ENCODE measurements around the gene TNFSF18.
"Not testable (repeated sequence)": the region's sequence is repeated elsewhere in the genome, so short reads cannot be mapped to it uniquely, and the experiment has no call there.

TNFSF18 gene, protein sequence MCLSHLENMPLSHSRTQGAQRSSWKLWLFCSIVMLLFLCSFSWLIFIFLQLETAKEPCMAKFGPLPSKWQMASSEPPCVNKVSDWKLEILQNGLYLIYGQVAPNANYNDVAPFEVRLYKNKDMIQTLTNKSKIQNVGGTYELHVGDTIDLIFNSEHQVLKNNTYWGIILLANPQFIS

DNA sequence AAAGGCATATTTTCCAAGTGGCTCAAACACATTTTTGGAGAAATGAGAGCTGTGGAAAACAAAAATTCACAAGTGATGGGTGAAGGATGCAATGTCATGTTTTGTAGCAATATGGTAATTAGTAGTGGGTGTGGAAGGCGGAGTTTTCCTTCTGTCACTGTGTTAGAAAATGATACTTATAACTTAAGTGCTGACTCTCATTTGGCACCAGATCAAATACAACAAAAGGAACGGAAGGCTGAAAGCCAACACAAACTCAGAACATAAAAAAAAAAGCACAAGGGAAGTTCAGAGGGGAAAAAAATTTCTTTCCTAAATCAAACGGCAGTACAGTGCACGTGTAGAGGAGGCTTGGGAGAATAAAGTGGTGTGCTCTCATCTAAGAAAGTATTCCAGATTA, at the start of gene TNFSF18:
TNFSF18 (minus strand) TSS at position 77 of the 400 bp plus-strand sequence; CDS start at position 32, 45 bp downstream.
- no peak for DNase-seq

DNA sequence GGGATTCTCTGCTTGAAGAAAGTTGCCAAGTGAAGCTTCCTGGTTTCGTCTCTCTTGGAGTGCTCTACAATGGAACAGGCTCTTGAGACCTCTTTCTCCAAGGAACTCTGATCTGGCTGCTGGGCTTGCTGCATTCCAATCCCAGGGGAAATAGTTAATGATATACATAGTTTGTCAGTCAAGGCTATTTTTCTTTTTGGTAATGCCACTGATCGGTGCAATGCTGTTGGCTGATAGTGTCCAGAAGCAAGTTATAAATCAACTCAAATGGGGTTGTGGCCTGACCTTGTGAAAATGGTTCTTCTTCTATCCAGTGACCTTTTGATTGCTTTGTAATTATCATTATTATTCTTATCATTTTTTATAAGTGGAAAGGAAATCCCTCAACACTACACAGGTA, 48.4 kb upstream of the TNFSF18 start:
- no peak for DNase-seq

DNA sequence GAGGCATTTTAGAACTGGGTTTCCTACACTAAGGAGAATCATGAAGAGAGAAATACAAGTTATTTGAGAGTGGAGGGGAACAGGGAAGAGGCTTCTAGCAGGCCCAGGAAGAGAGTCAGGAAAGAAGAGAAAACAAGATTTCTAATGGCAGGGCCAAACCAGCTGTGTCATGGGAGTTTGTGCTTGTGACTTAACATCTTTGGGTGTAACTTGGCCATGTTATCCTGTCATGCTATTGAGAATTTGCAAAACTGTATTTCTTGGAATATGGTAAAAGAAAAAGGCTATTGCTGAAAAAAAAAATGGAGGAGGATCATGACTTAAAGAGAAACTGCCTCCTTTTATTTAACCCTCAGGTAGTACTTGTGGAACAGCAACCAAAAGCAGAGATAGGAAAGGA, 47.4 kb upstream of the TNFSF18 start:
- no peak for DNase-seq

DNA sequence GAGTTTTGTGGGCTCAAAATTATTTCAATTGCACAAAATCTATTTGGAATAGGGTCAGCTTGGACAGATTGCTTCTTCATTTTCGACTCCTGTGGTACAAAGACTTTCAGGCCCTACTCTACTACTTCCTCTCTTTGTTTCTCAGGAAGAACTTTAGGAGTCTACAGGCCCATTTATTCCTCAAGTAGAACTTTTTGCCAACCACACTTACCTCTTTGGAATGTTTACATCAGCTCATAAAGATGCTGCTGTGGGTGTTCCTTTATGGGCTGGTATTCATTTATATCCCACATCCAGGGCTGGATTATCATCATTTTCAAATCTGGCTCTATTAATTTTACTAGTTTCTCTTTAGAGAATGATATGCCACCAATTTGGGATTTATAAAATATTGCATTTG, 46.3 kb upstream of the TNFSF18 start:
- no peak for DNase-seq

DNA sequence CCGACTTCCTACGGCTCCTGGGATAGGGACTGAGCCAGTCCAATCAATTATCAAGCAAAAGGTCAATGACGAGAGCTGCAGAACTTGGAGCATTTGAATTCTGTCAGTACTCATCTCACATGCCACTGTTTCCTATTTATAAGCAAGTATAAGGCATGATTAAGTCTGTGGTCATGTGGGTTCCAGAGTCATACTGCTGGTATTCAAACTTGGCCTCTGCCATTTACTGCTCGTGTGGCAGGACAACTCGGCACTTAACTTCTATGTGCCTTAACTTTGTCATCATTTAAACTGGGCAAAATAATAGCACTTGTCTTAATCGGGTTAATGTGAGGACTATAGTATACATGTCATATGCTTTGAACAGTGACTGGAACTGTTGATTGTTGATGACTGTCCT, 44.9 kb upstream of the TNFSF18 start:
- DNase-seq = no peak

DNA sequence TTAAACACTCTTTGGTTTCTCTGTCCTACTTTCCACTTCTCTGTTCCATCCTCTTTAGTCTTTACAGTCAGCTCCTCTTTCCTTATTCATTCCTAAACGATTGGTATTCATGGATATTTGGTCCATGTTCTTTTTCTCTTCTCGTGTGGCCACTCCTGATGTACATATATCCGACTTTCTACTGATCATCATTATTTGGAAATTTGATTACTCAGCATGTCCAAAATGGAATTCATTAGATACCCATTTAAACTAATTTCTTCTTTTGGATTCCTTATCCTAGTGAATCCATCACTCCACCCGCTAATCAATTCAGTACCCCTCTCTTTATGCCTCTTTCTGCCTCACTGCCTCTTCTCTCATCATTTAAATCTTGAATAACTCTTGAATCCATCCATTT, 43.8 kb upstream of the TNFSF18 start:
- no peak for DNase-seq

DNA sequence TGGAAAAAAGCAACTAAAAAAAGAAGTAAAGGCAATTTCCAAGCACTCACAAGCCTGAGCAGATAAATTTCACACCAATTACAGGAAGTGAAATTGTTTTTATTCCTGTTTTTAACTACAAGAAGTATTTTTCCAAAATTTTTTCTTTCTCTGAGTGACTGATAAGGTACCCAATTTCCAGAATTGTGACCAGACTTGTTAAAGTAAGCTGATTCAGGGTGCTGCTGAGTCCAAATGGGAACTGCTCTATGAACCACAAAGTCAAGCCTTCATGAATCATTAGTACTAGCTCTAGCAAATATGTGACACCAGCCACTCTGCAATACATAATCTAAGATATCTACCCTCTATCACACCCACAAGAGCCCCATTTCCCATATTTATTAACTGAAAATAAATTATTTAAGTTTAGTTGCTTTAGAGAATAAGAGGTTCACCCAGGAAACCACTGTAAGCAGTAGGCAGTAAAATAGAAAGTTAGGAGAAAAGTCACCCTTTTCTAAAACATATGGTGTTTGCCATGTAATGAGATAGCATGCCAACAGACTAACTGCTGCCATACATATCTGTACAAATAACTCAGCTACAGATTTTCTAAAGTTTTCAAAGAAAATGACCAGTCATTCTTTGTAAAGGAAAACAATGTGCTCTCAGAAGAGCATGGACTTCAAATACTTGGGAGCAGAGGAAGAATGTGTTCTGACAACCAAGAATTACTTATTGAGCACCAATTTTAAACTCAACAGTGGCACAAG, 43.1 kb upstream of the TNFSF18 start:
- DNase-seq = no peak

DNA sequence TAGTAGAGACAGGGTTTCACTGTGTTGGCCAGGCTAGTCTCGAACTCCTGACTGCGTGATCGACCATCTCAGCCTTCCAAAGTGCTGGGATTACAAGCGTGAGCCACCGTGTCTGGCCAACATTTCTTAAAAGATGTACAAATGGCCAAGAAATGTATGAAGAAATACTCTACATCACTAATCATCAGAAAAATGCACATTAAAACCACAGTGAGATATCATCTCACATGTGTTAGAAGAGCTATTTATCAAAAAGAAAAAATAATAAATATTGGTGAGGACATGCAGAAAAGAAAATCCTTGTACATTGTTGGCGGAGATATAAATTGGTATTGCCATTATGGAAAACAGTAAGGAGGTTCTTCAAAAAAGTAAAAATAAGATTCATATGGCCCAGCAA, 33.6 kb upstream of the TNFSF18 start:
- no peak for DNase-seq

DNA sequence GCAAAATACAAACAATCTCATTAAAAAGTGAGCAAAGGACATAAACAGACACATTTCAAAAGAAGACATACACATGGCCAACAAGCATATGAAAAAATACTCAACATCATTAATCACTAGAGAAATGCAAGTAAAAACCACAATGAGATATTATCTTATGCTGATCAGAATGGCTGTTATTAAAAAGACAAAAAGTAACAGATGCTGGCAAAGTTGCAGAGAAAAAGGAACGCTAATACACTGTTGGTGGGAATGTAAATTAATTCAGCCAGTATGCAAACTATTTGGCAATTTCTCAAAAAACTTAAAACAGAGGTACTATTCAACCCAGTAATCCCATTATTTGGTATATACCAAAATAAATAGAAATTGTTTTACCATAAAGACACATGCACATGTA, 32.2 kb upstream of the TNFSF18 start:
- no peak for DNase-seq

DNA sequence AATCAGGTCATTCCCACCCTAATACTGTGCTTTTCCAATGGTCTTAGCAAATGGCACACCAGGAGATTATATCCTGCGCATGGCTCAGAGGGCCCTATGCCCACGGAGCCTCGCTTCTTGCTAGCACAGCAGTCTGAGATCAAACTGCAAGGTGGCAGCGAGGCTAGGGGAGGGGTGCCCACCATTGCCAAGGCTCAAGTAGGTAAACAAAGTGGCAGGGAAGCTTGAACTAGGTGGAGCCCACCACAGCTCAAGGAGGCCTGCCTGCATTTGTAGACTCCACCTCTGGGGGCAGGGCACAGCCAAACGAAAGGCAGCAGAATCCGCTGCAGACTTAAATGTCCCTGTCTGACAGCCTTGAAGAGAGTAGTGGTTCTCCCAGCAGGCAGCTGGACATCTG, 23.5 kb upstream of the TNFSF18 start:
- DNase-seq = not testable (repeated sequence)

DNA sequence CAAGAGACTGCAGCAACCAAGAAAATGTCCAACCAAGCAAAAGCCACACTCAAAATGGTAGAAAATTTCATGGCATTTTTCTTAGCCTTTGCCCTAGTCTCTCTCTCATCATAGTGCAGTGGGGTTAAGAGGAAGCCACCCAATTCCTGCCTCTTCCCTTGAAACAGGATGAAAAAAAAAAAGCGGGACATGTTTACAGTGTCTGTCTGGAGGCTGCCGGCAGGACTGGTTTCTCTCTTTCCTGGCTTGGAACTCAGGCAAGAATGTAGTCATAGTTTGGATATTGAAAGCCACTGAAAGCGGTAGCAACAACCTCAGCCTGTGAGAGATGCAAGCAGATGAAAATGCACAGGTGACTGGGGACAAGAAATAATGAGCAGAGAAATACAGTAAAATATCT, 13.3 kb upstream of the TNFSF18 start:
- no peak for DNase-seq

DNA sequence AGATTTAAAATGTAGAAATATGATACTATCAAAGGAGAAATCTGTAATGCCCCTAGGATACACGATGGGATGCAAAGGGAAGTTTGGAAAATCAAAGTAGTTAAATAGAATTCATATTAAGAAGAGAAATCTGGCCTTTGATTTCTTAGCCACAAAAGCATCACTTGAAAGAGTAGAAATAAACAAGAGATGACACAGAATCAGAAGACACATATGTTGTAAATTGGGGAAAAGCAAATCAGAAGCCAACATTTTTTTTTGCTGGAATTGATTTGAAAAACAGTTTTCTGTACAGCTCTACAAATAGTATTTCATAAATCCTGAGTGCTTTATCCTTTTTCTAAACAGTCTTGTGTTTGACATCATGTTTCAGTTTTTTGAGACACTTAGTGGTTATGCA, 12.4 kb upstream of the TNFSF18 start:
- DNase-seq = no peak

DNA sequence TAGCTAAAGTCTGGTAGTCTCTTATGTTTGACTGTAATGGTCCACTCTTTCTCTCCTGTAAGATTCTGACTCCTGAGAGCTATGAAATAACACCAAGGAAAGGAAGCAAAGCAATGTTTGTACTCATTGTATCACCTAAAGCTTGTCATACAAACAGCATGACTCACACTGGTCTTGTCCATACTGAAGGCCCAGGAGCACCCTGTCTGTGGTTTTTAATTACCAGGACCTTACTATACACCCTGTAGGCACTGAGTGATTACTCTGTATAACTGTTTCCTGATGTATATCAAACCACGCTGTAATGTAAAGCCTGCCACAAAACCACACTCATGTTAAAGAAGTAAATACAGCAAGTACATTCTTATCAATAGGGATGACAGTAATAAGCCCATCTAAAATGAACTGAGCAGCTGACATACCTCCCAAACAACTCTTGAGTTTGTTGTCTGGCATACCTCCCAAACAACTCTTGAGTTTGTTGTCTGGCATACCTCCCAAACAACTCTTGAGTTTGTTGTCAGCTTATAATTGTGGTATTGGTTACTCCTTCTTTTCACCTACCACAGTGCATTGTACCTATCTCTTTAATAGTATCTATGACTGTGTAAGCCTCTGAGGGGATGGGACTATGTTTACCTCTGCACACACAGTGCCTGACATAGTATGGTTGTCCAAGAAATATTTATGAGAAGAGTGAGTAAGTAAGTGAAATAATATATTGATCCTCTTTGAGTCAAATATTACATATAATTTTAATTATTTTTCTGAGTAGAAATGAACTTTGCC, 11.6 kb upstream of the TNFSF18 start:
- no peak for DNase-seq

DNA sequence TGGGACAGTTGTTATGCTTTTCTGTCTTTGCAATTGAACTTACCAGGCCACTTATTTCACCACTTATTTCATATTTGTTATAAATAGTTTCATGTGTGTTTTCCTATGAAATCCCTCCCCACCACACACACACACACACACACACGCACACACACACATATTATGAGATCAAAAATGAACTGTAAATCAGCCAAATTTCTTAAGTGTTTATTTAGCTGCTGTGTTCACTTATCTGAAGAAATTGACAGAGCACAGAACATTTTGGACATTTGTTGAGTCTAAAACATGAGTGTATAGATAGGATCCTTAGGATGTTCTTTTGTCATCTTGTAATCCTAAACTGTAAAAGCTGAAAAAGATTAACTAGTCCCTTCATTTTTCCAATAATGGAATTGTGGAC, 7.8 kb upstream of the TNFSF18 start:
- no peak for DNase-seq

DNA sequence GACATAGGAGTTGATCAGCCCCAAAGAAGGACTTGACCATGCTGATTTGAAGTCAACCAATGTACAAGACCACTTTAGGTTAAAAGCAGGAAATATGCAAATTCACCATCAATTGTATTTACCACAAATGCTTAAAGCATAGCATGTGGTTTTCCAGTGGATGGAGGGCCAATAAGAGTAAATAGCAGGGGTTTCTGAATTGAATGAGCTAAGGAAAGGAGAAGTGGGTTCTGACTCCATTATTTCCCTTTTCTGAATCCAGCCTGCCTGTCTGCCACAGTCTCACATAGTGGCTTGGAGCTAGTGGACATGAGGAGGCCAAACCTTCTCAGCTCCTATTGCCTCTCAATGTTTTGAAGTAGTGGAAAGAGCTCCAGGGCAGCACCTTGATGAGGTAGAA, 7.2 kb upstream of the TNFSF18 start:
- DNase-seq = no peak

DNA sequence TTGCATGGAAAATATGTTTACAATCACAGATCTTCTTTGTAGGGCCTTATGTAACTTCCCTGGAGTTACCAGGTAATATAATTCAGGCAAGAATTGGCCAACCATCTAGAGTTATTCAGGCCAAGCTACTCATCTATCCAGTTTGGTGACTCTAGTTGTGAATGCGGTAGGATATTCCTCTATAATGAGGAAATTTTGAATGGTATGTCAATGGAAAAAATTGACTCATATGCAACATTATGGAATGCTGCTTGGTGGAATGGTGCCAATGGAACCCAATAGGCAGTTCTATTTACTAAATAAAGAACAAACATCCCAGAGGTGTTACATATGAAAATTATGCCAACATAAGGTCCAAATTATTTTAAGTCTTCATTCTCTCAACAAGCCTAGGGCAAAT, 5.6 kb upstream of the TNFSF18 start:
- DNase-seq = no peak

DNA sequence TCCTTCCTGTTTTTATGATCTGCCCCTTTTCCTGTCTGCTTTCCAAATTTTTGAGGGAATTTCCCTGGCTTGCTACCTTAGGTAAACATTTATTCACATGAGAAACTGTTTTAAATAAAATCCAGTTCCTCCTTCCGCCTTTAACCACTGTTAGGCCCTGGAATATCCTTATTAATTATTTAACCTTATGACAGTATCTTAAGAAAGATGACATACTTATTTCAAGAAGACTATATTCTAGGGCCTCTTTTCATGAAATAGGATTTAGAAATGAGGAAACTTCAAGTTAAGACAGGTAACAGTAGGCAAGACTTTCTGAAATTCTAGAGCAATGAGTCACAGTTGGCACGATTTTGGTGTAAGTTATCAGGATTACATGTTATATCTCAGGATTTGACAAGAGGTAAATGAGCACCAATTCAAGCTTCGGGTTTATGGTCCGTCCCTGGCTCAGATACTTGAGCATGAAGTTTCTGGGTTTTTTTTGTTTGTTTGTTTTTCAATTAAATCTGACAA, 2.0 kb upstream of the TNFSF18 start:
- no peak for DNase-seq

DNA sequence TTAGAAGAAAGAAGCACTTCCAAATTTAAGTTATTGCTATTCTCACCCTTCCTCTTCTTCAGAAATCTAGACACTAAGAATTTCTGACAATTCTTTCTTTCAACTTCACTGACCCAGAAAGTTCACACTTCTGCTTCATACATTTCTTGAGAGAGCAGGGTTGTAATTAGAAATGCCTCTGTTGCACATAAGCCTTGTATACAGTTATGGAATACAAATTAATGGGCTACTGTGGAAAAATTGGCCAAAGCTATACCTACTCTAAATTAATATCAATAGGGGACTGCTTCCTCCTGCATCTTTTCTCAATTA, 1.5 kb downstream of the TNFSF18 start:
- DNase-seq = no peak

DNA sequence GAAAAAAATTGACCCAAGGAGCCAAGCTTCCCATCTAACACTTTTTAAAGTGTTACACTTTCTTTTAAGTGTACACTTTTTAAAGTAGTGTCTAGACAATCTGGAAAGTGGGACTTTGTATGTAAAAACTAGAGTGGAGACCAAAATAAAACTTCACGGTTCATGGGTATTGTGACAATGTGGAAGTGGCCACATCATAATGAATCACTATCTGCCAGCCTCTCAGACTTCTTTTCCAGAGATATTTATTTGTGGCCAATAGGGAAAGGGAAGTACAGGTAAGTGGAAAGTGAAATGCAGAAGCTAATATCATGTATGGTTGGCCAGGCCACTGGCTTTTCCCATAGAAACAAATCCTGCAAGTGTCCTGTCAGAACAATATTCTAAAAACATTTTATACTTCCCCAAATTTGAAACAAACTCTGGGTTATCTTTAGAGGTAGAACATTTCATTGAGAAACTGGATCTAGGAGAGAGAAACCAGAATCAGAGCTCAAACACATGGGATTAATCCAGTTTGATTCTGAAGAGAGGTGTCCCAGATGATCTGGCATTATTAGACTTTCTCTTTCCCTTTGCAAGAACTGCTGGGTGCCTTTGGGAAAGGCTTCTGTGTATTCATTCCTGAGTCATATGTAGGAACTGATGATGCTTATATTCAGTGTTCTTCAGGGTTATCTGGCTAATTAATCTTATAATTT, 2.0 kb downstream of the TNFSF18 start:
- DNase-seq = no peak

DNA sequence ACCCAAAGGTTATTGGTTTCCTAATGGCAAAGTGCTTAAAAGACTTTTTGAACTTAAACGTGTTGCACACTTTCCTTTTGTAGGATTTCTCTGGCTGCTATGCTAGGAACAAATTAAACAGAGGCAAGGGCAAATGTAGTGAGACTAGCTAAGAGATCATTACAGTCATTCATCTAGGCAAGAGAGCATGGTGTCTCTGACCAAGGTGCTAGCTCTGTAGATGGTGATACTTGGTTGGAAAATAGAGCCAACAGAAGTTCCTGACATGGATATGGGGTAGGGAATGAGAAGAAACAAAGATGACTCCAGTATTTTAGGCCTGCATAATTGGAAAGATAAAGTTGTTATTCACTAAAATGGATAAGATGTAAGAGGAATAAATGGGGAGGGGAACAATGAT, 6.1 kb downstream of the TNFSF18 start:
- DNase-seq = no peak

DNA sequence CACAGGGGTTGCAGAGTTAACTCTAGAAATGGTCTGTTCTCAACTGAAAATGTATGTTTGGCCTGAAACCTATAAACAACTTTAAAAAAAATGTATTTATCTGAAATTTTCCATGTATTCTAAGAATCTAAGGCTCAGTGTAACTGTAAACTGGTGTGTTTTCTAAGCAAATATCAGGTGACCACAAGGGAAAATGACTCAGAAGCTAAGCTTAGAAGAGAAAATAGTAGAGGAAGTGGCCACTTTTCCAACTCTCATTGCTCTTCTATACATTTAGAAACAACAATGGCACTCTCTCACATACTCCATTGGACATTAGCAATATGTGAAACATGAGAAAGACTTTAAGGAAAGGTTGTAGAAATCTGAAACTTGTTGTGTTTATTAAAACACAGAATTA, 7.5 kb downstream of the TNFSF18 start:
- no peak for DNase-seq

DNA sequence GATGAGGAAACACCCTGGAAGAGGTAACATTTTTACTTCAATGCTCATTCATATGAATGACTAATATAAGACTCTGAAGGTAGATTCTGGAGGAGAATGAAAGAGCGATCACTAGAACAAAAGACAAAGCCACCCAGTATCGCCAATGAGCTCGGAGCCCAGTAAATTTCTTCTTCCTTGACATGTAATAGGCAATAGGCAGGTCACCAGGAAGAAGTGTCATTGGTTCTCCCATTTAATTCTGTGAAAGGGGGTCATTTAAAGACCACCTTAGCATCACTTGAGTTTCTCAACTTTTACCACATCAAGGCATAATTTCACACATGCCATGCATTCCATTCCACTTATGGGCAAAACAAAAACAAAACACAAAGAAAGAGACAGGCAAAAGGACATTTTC, 7.9 kb downstream of the TNFSF18 start:
- DNase-seq = no peak

DNA sequence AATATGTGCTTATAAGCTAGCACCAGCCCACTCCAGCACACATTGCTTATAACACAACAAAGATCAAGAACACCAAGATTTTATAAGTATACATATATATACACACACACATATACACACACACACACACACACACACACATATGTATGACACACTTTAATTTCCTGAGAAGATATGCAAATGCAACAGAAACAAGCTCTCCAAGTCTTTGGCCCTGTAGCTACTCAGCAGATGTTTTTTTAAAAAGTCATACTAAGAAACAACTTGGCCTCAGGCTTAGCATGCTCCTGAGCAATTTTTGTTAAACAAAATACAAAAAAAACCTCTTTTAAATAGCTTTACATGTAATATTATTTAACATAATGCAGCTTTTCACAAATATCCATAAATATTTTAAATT, 11.1 kb downstream of the TNFSF18 start:
- DNase-seq = no peak

Measured in activated T-cell treated with anti-CD3 and anti-CD28 coated beads for 4 hours (primary cell).